T-helper 1 cell treated with Interleukin-12 subunit alpha and Interleukin-12 subunit beta and Interleukin-4 antibody, amounts not matched to agents 30 ng/mL and 1 ng/mL, for 36 hours (primary cell): ENCODE measurements around the gene SPRED3. TPM values are rescaled to one million over a fixed set of nuclear protein-coding genes. Genes with fewer than 3 reads are reported as not detected.
"Not testable (repeated sequence)": the region's sequence is repeated elsewhere in the genome, so short reads cannot be mapped to it uniquely, and the experiment has no call there.

ENCODE experiments used
- intact Hi-C: fragments of 100-400 bp; cut with micrococcal nuclease; formaldehyde crosslinking; loops from one replicate; pipeline ENCODE4 v1.15.1; 2024
- total RNA-seq: library from RNA; stranded (reverse); gene quantifications from 2 replicates; pipeline ENCODE4 v1.2.3, GENCODE V29; 2022

Gene SPRED3
- total RNA-seq, 1 donor from 2014 or later, result 2.1 TPM

DNA sequence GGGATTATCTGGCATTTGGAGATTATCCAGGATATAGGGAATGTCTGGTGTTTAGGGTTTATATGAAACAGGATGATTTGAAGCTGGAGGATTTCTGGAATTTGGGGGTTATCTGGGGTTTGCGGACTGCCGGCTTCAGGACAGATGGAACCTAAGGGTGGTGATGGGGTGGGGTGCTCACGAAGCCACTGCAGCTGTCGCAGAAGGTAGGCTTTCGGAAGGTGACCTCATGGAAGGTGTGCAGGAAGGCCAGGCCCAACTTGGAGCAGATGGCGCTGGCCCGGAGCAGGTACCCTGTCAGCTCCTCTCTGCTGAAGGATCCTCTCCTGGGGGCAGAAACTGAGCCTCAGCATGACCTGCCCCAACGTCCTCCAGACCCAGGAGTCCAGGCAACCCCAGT, 24.0 kb downstream of the SPRED3 start:
- intact Hi-C loops, result no loop called here

DNA sequence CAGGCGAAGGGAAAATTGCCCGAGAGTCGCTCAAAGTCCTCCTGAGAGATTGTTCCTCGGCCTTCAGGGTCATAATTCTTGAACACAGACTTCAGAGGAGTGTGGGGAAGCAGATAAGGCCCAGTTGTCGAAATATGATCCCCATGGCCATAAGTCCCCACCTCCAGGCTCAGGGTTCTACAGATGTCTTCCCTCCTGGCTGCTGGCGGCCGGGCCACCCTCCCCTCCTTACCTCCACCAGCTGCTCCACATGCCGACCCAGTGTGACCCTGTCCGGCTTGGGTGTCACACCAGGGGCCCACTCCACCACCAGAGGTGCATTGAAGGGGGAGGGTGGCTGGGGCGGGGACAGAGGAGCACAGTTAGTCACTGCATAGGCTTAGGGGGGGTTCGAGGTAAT, 24.5 kb downstream of the SPRED3 start:
- intact Hi-C loops, result no loop called here

DNA sequence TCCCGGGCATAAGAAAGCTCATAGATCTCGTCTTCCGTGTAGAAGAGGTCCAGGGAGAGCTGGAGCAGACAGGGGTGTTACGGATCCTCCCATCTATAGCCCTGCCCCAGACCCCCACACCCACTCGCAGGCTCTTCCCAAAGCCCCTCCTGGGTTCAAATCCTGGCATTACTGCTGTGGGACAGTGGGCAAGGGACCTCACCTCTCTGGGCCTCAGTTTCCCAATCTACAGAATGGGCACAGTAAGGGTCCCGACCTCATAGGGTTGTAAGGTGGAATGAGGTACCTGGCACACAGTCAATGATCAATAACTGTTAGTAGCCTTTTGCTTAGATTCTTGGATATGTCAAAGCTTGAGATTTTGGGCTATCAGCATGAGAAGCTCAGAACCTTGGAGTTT, 24.9 kb downstream of the SPRED3 start:
- intact Hi-C loops, result no loop called here

DNA sequence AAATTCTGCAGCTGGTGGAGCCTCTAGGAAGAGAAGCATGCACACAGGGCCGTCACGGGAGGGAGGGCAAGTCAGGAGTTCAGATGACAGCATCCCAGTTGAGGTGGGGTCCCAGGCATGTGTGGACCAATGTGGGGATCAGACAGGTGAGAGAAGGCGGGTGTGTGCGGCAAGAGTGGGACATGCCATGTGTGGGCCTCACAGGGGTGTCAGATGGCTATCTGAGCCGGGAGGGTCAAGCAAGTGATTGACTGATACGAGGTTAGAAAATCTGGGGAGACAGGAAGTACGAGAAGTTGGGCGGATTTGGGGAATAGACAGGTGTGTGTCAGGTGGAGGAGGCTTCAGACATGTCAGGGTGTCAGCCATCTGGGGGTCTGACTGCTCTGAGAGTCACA, 28.6 kb downstream of the SPRED3 start:
- intact Hi-C loops, result loop anchor here (5.0 kb wide), 2 partner anchors 200 to 515 kb away; partner anchors contain the start of genes EIF3K, MAP4K1, MRPS12 and SARS2

DNA sequence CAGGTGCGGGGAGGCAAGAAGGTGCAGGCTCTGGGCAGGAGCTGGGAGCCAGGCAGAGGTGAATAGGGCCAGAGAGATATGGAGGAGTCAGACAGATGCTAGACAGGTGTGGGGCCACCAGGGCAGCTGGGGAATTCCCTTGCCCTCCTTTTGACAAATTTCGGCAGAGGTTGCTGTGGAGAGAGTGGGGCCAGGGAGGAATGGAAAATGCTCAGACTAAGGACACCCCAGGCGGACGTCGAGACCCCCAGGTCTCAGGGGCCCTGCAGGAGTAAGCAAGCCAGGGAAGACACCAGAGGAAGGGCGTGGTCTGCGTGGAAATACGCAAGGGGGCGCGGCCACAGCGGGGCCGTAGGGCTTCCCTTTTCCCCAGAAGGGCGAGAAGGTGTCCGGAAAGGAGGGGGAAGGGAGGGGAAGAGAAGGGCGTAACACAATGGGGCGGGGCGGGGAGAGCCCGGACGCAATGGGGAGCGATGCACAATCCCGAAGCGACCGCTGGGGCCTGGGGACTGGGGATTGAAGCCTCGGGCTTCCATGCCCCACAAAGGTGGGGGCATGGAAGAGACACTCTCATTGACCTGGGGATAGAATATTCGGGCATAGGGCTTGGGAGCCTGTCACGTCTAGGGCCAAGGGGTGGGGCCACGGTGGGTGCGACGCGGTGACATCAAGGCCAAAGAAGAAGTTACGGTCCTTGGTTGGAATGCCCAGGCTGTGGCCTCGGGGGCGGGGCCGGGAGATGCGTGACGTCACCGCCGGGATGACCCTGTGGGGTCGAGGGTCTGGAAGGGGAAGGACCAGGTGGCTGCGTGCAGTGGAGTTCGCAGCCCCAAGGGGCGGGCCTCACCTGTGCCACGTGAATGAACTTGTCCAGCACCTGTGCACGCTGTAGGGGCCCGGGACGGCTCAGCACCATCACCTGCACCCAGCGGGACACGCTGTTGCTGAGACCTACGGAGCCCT, 29.3 kb downstream of the SPRED3 start:
- intact Hi-C loops, result loop anchor here (5.0 kb wide), 2 partner anchors 199 to 514 kb away; partner anchors contain the start of genes EIF3K, MAP4K1, MRPS12 and SARS2

DNA sequence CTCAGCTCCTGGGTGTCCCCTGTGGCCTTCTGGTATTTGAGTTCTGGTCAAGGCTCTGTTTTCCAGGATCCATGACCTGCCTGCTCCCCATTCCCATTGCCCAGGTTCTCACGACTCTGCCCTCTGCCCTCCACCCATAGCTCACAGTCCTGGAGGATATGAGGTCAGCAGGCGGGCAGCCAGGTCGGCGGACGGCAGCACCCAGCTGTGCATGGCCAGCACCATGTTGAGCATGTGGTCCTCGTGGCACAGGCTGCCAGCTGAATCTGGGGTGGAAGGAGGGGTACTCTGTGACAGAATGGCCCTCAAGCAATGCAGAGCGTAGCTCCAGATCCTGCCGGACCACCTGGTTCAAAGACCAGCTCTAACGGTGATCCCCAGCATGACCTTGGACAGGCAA, 32.4 kb downstream of the SPRED3 start:
- intact Hi-C loops, result no loop called here

DNA sequence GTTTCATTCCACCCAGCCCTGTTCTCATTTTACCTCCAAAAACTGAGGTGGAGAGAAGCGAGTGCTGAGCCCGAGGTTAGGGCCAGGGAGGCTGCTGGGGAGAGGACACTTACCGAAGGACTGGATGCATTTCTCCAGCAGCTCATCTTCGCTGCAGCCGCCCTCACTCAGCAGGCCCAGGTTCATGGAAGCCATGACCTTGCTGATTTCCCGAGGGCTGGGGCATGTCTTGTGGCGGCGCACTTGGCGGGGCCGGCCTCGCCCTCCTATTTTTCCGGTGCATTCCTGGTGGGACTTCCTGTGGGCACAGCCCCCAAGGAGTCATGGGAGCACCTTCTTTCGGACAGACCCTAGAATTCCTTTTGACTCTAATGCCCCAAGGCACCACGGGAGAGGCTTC, 33.4 kb downstream of the SPRED3 start:
- intact Hi-C loops, result no loop called here

DNA sequence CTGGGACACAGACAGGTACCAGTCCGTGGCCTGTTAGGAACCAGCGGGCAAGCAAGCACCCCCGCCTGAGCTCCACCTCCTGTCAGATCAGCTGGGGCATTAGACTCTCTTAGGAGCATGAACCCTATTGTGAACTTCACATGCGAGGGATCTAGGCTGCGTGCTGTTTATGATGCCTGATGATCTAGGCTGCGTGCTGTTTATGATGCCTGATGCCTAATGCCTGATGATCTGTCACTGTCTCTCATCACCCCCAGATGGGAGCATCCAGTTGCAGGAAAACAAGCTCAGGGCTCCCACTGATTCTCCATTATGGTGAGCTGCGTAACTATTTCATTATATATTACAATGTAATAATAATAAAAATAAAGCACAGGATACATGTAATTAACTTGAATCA, 33.9 kb downstream of the SPRED3 start:
- intact Hi-C loops, result no loop called here

DNA sequence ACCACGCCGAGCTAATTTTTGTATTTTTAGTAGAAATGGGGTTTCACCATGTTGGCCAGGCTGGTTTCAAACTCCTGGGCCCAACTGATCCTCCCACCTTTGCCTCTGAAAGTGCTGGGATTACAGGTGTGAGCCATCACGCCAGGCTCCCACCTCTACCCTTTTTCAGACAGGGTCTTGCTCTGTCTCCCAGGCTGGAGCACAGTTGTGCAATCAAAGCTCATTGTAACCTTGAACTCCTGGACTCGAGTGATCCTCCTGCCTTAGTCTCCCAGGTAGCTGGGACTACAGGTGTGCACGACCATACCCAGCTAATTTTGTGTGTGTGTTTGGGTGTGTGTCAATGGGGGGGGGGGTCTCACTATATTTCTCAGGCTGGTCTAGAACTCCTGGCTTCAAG, 35.8 kb downstream of the SPRED3 start:
- intact Hi-C loops, result no loop called here

DNA sequence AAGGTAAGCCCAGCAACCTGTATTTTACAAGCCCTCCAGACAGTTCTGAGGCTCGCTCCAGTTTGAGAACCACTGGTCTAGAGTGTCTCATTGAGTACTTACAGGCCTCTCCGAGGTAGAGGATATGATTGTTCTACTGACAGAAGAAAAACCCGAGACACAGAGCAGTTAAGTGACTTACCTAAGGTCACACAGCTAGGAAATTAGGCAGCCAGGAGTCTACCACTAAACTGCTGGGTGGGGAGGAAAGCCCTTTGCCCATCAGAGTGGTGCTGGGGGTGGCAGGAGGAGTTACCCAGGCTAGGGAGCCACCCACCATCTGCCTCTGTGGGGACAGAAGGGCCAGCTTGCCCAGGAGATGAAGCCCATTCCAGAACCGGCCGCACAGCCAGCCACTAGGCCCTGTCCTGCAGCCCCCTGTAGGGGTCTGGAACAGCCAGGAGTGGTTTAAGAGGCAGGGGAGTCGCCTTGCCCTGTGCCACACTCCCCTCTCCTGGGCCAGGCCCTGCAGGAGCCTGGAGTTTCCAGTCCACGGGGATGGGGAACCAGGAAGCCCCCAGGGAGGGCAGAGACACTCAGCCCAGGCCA, 36.8 kb downstream of the SPRED3 start:
- intact Hi-C loops, result no loop called here

DNA sequence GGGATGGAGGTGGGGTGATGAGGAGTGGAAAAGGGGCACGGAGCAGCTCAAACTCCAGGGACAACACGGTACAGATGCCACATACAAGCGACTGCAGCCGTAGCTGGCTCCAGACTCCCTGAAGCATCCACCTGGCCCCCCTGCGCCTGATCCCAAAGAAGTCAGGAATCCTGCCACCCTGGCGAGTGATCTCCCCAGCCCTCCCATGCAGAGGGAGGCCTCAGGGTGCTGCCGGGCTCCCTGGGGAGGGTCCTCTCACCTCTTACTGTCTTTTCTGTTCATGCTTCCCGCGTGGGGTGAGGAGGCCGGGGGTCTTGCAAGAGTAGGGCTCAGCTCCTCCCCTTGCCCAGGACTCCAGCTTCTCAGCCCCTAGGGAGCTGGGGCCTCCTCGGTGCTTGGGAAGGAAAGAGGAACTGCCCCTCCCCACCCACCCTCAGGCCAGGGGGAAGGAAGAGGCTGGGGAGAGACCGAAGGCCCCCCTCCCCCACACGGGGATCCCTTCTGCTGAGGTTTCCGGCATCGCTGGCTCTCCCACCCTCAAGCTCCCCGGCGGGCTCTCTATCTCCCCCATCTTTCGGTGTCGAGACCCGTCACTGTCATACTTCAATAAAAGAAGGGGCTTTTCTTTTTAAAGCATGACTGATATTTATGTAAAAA, 37.4 kb downstream of the SPRED3 start, which contains the start of gene RASGRP4:
TSS of gene RASGRP4 (minus strand) at position 410 of the 657 bp plus-strand sequence. CDS start at position 282, 128 bp downstream.
- intact Hi-C loops, result no loop called here

DNA sequence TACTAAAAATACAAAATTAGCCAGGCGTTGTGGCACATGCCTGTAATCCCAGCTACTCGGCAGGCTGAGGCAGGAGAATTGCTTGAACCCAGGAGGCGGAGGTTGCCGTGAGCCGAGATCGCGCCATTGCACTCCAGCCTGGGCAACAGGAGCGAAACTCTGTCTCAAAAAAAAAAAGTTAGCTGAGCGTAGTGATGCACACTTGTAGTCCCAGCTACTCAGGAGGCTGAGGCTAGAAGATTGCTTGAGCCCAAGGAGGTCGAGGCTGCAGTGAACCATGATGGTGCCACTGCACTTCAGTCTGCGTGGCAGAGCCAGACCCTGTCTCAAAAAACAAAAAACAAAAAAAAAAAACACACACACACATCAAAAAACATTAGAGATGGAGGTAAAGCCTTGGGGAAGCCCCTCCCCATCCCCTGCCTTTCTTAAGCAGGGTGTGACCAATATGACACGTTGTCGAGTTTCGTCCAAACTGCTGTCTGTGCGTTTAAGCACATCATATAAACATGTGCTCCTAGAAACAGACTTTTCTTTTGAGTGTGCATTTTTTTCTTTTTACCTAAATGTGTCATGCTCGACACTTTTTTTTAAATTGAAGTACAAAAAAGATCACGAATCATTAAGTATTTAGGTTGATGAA, 38.7 kb downstream of the SPRED3 start:
- intact Hi-C loops, result not testable (repeated sequence)

DNA sequence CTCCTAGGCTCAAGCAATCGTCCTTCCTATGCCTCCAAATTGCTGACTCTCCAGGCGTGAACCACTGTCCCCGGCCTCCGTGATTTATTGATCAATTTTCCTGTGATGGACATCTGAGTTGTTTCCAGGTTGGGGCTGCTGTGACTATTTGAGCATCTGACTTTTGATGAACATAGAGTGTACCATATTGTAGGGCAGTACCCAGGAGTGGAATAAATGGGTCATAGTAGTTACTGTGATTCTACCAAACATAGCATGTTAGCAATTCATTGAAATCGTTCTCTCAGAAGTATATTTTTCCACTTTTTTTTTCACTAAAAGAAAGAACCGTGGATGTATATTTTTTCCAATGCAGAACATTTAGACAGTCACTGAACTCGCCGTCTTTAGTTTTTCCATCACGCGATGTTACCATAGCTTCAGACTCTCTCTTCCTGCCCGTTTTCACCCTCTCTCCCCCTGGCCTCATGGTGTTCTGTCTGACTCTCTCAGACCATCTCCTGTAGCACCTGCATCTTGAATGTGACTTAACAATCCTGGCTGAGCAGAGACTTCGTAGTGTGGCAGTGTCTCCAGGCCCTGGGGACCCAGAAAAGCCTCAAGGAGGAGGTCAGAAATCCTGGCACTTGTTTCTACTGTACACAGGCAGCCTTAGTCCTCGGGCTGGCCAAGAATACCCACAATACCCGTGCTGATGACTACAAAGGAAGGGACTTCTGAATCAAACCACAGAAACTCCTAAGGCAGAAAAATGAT, 40.7 kb downstream of the SPRED3 start:
- intact Hi-C loops, result no loop called here

DNA sequence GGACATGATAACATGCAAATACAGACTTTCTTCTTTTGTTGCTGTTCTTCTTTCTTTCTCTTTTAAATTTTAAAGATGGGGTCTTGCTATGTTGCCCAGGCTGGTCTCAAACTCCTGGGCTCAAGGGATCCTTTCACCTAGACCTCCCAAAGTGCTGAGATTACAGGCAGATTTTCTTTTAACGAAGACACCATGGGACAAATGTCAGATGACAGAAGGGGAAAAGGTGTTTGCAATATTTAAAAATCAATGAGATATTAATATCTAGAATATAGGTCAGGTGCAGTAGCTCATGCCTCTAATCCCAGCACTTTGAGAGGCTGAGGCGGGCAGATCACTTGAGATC, 41.3 kb downstream of the SPRED3 start:
- intact Hi-C loops, result no loop called here

DNA sequence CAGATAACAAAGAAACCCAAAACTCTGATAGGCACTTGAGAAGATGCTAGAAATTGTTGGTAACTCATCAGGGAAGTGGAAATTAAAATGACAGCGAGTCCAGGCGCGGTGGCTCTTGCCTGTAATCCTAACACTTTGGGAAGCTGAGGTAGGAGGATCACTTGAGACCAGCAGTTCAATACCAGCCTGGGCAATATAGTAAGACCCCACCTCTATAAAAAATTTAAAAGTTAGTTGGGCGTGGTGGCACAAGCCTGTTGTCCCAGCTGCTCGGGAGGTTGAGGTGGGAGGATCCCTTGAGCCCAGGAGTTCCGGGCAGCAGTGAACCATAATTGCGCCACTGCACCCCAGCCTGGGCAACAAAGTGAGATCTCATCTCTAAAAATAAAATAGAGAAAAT, 42.4 kb downstream of the SPRED3 start:
- intact Hi-C loops, result no loop called here

DNA sequence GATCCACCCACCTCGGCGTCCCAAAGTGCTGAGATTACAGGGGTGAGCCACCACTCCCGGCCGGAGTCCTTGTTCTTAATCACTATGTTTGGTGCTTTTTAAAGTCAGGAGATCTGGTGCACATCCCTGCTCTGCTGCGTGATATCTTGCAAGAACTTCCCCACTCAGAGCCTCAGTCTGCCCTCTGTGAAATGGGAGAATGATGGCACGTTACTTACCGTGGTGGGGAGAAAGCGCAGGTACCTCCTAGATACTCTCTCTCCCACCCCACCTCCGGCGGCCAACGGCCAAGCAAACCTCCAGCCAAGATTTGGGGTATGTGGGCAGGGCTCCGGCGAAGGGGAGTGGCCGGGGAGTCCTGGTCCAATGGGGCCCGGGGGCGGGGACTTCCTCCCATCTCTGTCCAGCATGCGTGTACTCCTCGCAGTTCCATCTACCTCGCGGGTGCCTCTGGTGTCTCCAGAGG, 44.8 kb downstream of the SPRED3 start, which contains the start of gene RYR1:
TSS of gene RYR1 (plus strand) at position 424 of the 466 bp plus-strand sequence. CDS start 139 bp downstream, outside the sequence.
- intact Hi-C loops, result no loop called here

DNA sequence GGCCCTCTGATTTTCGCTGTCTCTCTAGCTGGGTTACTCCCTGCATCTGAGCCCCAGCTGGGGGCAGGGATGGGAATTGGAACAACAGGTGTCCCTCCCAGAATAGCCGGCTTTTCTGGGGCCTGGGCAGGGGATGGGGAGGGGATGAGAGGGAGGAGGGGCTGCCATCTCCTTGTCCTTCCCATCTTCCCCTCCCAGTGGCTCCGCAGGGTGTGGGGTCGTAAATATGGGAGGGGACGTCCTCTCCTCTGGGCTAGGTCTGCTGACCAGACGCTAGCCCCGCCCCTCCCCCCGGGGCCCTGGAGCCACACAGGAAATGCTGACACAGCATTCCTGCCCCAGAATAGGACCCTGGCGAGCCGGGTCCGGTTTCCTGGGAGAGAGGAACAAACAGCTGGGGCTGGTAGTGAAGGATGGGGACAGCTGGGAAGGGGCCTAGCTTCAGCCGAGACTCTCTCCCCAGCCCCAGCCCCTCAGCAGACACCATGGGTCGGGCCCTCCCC, 46.1 kb downstream of the SPRED3 start:
- intact Hi-C loops, result no loop called here

DNA sequence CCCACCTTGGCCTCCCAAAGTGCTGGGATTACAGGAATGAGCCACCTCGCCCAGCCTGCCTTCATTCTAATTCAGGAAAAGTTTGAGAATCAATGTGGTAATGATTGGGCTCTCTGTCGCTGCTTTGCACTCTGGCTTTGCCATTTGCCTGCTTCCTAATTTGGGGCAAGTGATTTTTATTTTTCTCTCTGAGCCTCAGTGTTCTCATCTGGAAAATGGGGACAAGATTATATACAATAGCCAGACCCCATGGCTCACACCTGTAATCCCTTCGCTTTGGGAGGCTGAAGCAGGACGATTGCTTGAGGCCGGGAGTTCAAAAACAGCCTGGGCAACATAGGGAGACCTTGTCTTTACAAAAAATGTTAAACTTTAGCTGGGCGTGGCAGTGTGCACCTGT, 48.8 kb downstream of the SPRED3 start:
- intact Hi-C loops, result no loop called here

DNA sequence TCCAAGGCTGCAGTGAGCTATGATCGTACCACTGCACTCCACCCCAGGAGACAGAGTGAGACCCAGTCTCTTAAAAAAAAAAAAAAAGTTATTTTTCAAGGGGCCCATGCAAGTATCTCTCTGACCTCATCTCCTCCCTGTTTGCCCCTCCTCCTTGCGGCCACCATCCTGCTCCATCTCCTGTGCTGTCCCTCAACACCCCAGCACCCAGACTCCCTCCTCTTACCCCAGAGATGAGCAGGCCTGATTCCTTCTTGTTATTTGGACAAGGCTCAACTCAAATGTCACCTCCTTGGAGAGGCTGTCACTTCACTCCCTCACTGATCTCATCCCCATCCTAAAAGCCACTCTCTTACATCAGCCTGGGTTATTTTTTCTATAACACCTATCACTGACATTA, 49.4 kb downstream of the SPRED3 start:
- intact Hi-C loops, result no loop called here

DNA sequence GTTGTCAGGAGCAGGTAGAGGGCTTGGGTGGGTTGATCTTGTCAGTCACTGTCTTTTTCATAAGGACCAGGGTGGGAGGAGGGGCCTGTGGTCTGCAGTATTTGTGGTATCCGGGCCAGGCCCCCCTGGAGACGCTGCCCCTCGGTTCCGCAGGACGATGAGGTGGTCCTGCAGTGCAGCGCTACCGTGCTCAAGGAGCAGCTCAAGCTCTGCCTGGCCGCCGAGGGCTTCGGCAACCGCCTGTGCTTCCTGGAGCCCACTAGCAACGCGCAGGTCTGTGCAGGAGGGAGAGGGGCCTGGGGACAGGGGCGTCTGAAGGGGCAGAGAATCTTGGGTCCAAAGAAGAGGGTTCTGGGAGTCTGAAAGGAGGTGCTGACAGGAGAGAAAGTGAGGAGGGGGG, 52.1 kb downstream of the SPRED3 start:
- intact Hi-C loops, result loop anchor here (2.0 kb wide), 1 partner anchor 38 kb away; the partner anchor contains the start of gene FAM98C
